ENCODE results near the gene ASIC3. TPM values are rescaled to one million over a fixed set of nuclear protein-coding genes. Genes with fewer than 3 reads are reported as not detected.

The ASIC3 gene
- total RNA-seq, 1 experiment from 2014 or later: 1.1 TPM

GRCh38 chr7:151071032-151071866, 22.9 kb downstream of the ASIC3 start:
- Mint-ChIP-seq H3K27ac (ENCODE audit: unreplicated experiment) (no peak overlapping the region), H3K27me3 (ENCODE audit: insufficient read depth, unreplicated experiment) (no peaks in the 10 kb centered on the region), H3K4me3 (ENCODE audit: unreplicated experiment) (no peak overlapping the region), H3K36me3 (ENCODE audit: insufficient read depth, unreplicated experiment) (peaks cover 93% of the 10 kb centered on the region), H3K4me1 (ENCODE audit: low read depth, unreplicated experiment) (no peaks in the 10 kb centered on the region), H3K9me3 (ENCODE audit: unreplicated experiment) (no peaks in the 10 kb centered on the region)
- no peak for DNase-seq
- CTCF ChIA-PET: no interaction called here
- H3K36me3 ChIP-seq (ENCODE audit: control insufficient read depth, insufficient read depth, low read length): peaks cover 1% of the 10 kb centered on the region
- no peak for TF ChIP-seq CTCF (IDR thresholded peaks at IDR 0.05; ENCODE audit: insufficient read depth in 1 of 2, low read depth in 1 of 2, low read length in 1 of 2, severe bottlenecking in 1 of 2, unreplicated experiment in 1 of 2)
- peaks cover 18% of the 10 kb centered on the region for H3K4me1 ChIP-seq
- no peak overlapping the region for H3K4me3 ChIP-seq (ENCODE audit: low read depth, low read length)
- BruUV-seq (replicated peaks): no TSS peak
- H3K9me3 ChIP-seq: no peaks in the 10 kb centered on the region
- no peaks in the 10 kb centered on the region for H3K27me3 ChIP-seq (replicated peaks; ENCODE audit: control insufficient read depth, insufficient read depth, low read length)
- POLR2A ChIA-PET: interaction anchor here (1.2 kb wide), 1 partner anchor 8 kb away, joined by 3 read pairs; no protein-coding TSS in a partner anchor
- intact Hi-C loops (cut with micrococcal nuclease; ENCODE audit: unreplicated experiment): no loop called here

GRCh38 chr7:151073990-151074389, 25.7 kb downstream of the ASIC3 start:
- H3K4me1 ChIP-seq: 0 out of 2 replicates have a peak, but pooled peaks cover 5% of the 10 kb centered on the region
- ChIA-PET CTCF (no interaction called here), POLR2A (no interaction called here)
- peaks cover 1% of the 10 kb centered on the region for H3K36me3 ChIP-seq (ENCODE audit: control insufficient read depth, insufficient read depth, low read length)
- H3K9me3 Mint-ChIP-seq (ENCODE audit: unreplicated experiment): no peaks in the 10 kb centered on the region
- no peak for TF ChIP-seq CTCF (IDR thresholded peaks at IDR 0.05; ENCODE audit: insufficient read depth in 1 of 2, low read depth in 1 of 2, low read length in 1 of 2, severe bottlenecking in 1 of 2, unreplicated experiment in 1 of 2)
- H3K27me3 ChIP-seq (replicated peaks; ENCODE audit: control insufficient read depth, insufficient read depth, low read length): no peaks in the 10 kb centered on the region
- no peak overlapping the region for H3K4me3 ChIP-seq (ENCODE audit: low read depth, low read length)
- H3K27me3 Mint-ChIP-seq (ENCODE audit: insufficient read depth, unreplicated experiment): no peaks in the 10 kb centered on the region
- no peak overlapping the region for H3K4me3 Mint-ChIP-seq (ENCODE audit: unreplicated experiment)
- no peaks in the 10 kb centered on the region for H3K9me3 ChIP-seq
- no TSS peak for BruUV-seq (replicated peaks)
- H3K27ac Mint-ChIP-seq (ENCODE audit: unreplicated experiment): no peak overlapping the region
- no peak for DNase-seq
- intact Hi-C loops (cut with micrococcal nuclease; ENCODE audit: unreplicated experiment): no loop called here
- H3K36me3 Mint-ChIP-seq (ENCODE audit: insufficient read depth, unreplicated experiment): peaks cover 95% of the 10 kb centered on the region
- H3K4me1 Mint-ChIP-seq (ENCODE audit: low read depth, unreplicated experiment): no peaks in the 10 kb centered on the region

- no peak for TF ChIP-seq CTCF (IDR thresholded peaks at IDR 0.05; ENCODE audit: insufficient read depth in 1 of 2, low read depth in 1 of 2, low read length in 1 of 2, severe bottlenecking in 1 of 2, unreplicated experiment in 1 of 2)
- H3K4me3 ChIP-seq (ENCODE audit: low read depth, low read length): no peak overlapping the region
- BruUV-seq (replicated peaks): no TSS peak
- intact Hi-C loops (cut with micrococcal nuclease; ENCODE audit: unreplicated experiment): no loop called here
- no peaks in the 10 kb centered on the region for H3K27me3 ChIP-seq (replicated peaks; ENCODE audit: control insufficient read depth, insufficient read depth, low read length)
- no peak overlapping the region for H3K4me3 Mint-ChIP-seq (ENCODE audit: unreplicated experiment)
- no peaks in the 10 kb centered on the region for H3K9me3 Mint-ChIP-seq (ENCODE audit: unreplicated experiment)
- no peaks in the 10 kb centered on the region for H3K4me1 Mint-ChIP-seq (ENCODE audit: low read depth, unreplicated experiment)
- no peaks in the 10 kb centered on the region for H3K36me3 ChIP-seq (ENCODE audit: control insufficient read depth, insufficient read depth, low read length)
- H3K27me3 Mint-ChIP-seq (ENCODE audit: insufficient read depth, unreplicated experiment): no peaks in the 10 kb centered on the region
- peaks cover 93% of the 10 kb centered on the region for H3K36me3 Mint-ChIP-seq (ENCODE audit: insufficient read depth, unreplicated experiment)
- ChIA-PET CTCF (no interaction called here), POLR2A (no interaction called here)
- H3K4me1 ChIP-seq: 0 out of 2 replicates have a peak, but pooled peaks cover 5% of the 10 kb centered on the region
- H3K9me3 ChIP-seq: no peaks in the 10 kb centered on the region
- H3K27ac Mint-ChIP-seq (ENCODE audit: unreplicated experiment): peak overlapping the region; percentile 51
- DNase-seq: peak in 1 of 2 experiments; percentile 29
Measured at GRCh38 chr7:151074817-151075661, 26.7 kb downstream of the ASIC3 start.

Measured in Caco-2 (cell line).